ENCODE data around the gene PTGER1.

GRCh38 chr19:14459703-14460102, 15.5 kb downstream of the PTGER1 start:
- TF ChIP-seq, protein P1, sequence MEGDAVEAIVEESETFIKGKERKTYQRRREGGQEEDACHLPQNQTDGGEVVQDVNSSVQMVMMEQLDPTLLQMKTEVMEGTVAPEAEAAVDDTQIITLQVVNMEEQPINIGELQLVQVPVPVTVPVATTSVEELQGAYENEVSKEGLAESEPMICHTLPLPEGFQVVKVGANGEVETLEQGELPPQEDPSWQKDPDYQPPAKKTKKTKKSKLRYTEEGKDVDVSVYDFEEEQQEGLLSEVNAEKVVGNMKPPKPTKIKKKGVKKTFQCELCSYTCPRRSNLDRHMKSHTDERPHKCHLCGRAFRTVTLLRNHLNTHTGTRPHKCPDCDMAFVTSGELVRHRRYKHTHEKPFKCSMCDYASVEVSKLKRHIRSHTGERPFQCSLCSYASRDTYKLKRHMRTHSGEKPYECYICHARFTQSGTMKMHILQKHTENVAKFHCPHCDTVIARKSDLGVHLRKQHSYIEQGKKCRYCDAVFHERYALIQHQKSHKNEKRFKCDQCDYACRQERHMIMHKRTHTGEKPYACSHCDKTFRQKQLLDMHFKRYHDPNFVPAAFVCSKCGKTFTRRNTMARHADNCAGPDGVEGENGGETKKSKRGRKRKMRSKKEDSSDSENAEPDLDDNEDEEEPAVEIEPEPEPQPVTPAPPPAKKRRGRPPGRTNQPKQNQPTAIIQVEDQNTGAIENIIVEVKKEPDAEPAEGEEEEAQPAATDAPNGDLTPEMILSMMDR (IDR thresholded peaks at IDR 0.05; ENCODE audit: insufficient read depth, low read depth, low read length): no peak
- TF ChIP-seq EZH2 (IDR thresholded peaks at IDR 0.05; ENCODE audit: insufficient read depth, low read length): no peak
